Measurements from ENCODE around the gene AGBL1.

The AGBL1 gene

GRCh38 chr15:86247249-86247955 lies 167.7 kb downstream of the AGBL1 start:
- no peak for DNase-seq

GRCh38 chr15:86255247-86255646 lies 175.6 kb downstream of the AGBL1 start:
- no peak for DNase-seq

- DNase-seq = no peak
Measured at GRCh38 chr15:86256628-86257027, 177.0 kb downstream of the AGBL1 start.

- no peak for DNase-seq
Measured at GRCh38 chr15:86259589-86259988, 179.9 kb downstream of the AGBL1 start.

GRCh38 chr15:86263230-86263629 lies 183.6 kb downstream of the AGBL1 start:
- DNase-seq = no peak

- no peak for DNase-seq
Measured at GRCh38 chr15:86266896-86267484, 187.3 kb downstream of the AGBL1 start.

GRCh38 chr15:86267892-86268291 lies 188.2 kb downstream of the AGBL1 start:
- no peak for DNase-seq

- no peak for DNase-seq
Measured at GRCh38 chr15:86268558-86268957, 188.9 kb downstream of the AGBL1 start.

GRCh38 chr15:86273309-86273708 lies 193.6 kb downstream of the AGBL1 start:
- DNase-seq = no peak

- no peak for DNase-seq
Measured at GRCh38 chr15:86275361-86275760, 195.7 kb downstream of the AGBL1 start.

- DNase-seq = no peak
Measured at GRCh38 chr15:86278586-86278985, 198.9 kb downstream of the AGBL1 start.

GRCh38 chr15:86284635-86285034 lies 205.0 kb downstream of the AGBL1 start:
- no peak for DNase-seq

GRCh38 chr15:86295511-86295910 lies 215.8 kb downstream of the AGBL1 start:
- no peak for DNase-seq

GRCh38 chr15:86296769-86297168 lies 217.1 kb downstream of the AGBL1 start:
- DNase-seq = no peak

GRCh38 chr15:86300390-86301125 lies 220.9 kb downstream of the AGBL1 start:
- no peak for DNase-seq

- DNase-seq = no peak
Measured at GRCh38 chr15:86311568-86312280, 232.1 kb downstream of the AGBL1 start.

GRCh38 chr15:86312486-86312885 lies 232.8 kb downstream of the AGBL1 start:
- DNase-seq = no peak

GRCh38 chr15:86316216-86316615 lies 236.5 kb downstream of the AGBL1 start:
- DNase-seq = no peak

GRCh38 chr15:86316726-86317383 lies 237.2 kb downstream of the AGBL1 start:
- DNase-seq = no peak

- DNase-seq = no peak
Measured at GRCh38 chr15:86317384-86317740, 237.7 kb downstream of the AGBL1 start.

GRCh38 chr15:86322629-86323028 lies 243.0 kb downstream of the AGBL1 start:
- DNase-seq = no peak

- DNase-seq = no peak
Measured at GRCh38 chr15:86327230-86327865, 247.7 kb downstream of the AGBL1 start.

GRCh38 chr15:86328658-86329057 lies 249.0 kb downstream of the AGBL1 start:
- no peak for DNase-seq

Data from CD4-positive, alpha-beta T cell treated with Interleukin-10 for 1 hour (primary cell).